NCI-H146 treated with DMSO at 0.1 percent for 48 hours (cell line): ENCODE data around the gene HIP1R.
A peak's percentile ranks its signal among the peaks of the same experiment; 100 is the strongest.
"Not testable (repeated sequence)": the region's sequence is repeated elsewhere in the genome, so short reads cannot be mapped to it uniquely, and the experiment has no call there.

Source experiments
- DNase-seq: peaks from one replicate; lab custom pipeline; 2025; ENCODE audit not compliant: unreplicated experiment; lab: John Stamatoyannopoulos, UW

Gene HIP1R

GRCh38 chr12:122893208-122894153 is 58.2 kb downstream of the HIP1R start:
- no peak for DNase-seq

GRCh38 chr12:122894193-122895121 is 59.2 kb downstream of the HIP1R start:
- DNase-seq, result no peak

- DNase-seq, result no peak
These were observed 60.1 kb downstream of the HIP1R start for GRCh38 chr12:122895320-122895703.

- no peak for DNase-seq
These were observed 60.7 kb downstream of the HIP1R start, which contains the start of gene VPS37B for GRCh38 chr12:122895704-122896636. TSS of gene VPS37B (minus strand) at chr12:122896124. CDS start at chr12:122896062, 62 bp downstream.

- DNase-seq, result no peak
These were observed 61.4 kb downstream of the HIP1R start for GRCh38 chr12:122896662-122897061.

- DNase-seq, result no peak
These were observed 64.6 kb downstream of the HIP1R start for GRCh38 chr12:122899887-122900286.

- no peak for DNase-seq
These were observed 67.8 kb downstream of the HIP1R start for GRCh38 chr12:122902854-122903692.

GRCh38 chr12:122903693-122904034 is 68.4 kb downstream of the HIP1R start:
- DNase-seq, result no peak

GRCh38 chr12:122905258-122905657 is 70.0 kb downstream of the HIP1R start:
- DNase-seq, result not testable (repeated sequence)

- DNase-seq, result no peak
These were observed 73.7 kb downstream of the HIP1R start for GRCh38 chr12:122908915-122909314.

GRCh38 chr12:122909442-122910288 is 74.4 kb downstream of the HIP1R start:
- peak; percentile 90 for DNase-seq
